GM23248 (cell line): ENCODE results near the gene TRAF3IP1. TPM values are rescaled to one million over a fixed set of nuclear protein-coding genes. Genes with fewer than 3 reads are reported as not detected.
"Not testable (repeated sequence)": the region's sequence is repeated elsewhere in the genome, so short reads cannot be mapped to it uniquely, and the experiment has no call there.

ENCODE experiments used
- DNase-seq: peaks from one replicate; pipeline ENCODE4 v3.0.0-alpha.2; 2015
- H2AFZ ChIP-seq: fragments of 200-600 bp; sonication (generic); 2 replicates; pipeline ENCODE4 v1.6.1; 2016; ENCODE audit warnings: antibody characterized with exemption
- H3F3A ChIP-seq: fragments of 200-600 bp; sonication (generic); 2 replicates; pipeline ENCODE4 v1.6.1; 2016; ENCODE audit warnings: mild to moderate bottlenecking, antibody characterized with exemption, mixed run types; ENCODE audit not compliant: insufficient read depth
- H3K27ac ChIP-seq: fragments of 200-600 bp; sonication (generic); 2 replicates; pipeline ENCODE4 v1.5.1; 2016; ENCODE audit warnings: mild to moderate bottlenecking
- H3K27me3 ChIP-seq: fragments of 200-600 bp; sonication (generic); replicated peaks from 2 replicates; pipeline ENCODE4 v1.6.1; 2016; ENCODE audit warnings: mild to moderate bottlenecking; ENCODE audit not compliant: insufficient read depth
- H3K36me3 ChIP-seq: fragments of 200-600 bp; sonication (generic); 2 replicates; pipeline ENCODE4 v1.6.1; 2016; ENCODE audit warnings: low read depth, mild to moderate bottlenecking
- H3K4me1 ChIP-seq: fragments of 200-600 bp; sonication (generic); 2 replicates; pipeline ENCODE4 v1.6.1; 2016; ENCODE audit warnings: mild to moderate bottlenecking; ENCODE audit not compliant: insufficient read depth
- H3K4me2 ChIP-seq: fragments of 200-600 bp; sonication (generic); one replicate; pipeline ENCODE4 v1.6.1; 2016; ENCODE audit warnings: mild to moderate bottlenecking; ENCODE audit not compliant: unreplicated experiment
- H3K4me3 ChIP-seq: fragments of 200-600 bp; sonication (generic); 2 replicates; pipeline ENCODE4 v1.5.1; 2016; ENCODE audit warnings: mild to moderate bottlenecking
- H3K79me2 ChIP-seq: fragments of 200-600 bp; sonication (generic); 2 replicates; pipeline ENCODE4 v1.6.1; 2016; ENCODE audit warnings: mild to moderate bottlenecking; ENCODE audit not compliant: insufficient read depth
- H3K9ac ChIP-seq: fragments of 200-600 bp; sonication (generic); 2 replicates; pipeline ENCODE4 v1.6.1; 2016; ENCODE audit warnings: mild to moderate bottlenecking
- H3K9me2 ChIP-seq: fragments of 200-600 bp; sonication (generic); 2 replicates; pipeline ENCODE4 v1.6.1; 2016; ENCODE audit warnings: mixed run types, mild to moderate bottlenecking, moderate library complexity; ENCODE audit not compliant: insufficient read depth
- H3K9me3 ChIP-seq: fragments of 200-600 bp; sonication (generic); one replicate; pipeline ENCODE4 v1.6.1; 2017; ENCODE audit warnings: low read depth
- H4K20me1 ChIP-seq: fragments of 200-600 bp; sonication (generic); 2 replicates; pipeline ENCODE4 v1.6.0; 2016; ENCODE audit not compliant: insufficient read depth
- EZH2 ChIP-seq: fragments of 200-600 bp; sonication (generic); IDR thresholded peaks from 2 replicates; pipeline ENCODE4 v1.6.1; 2018; ENCODE audit warnings: antibody characterized with exemption, mild to moderate bottlenecking; ENCODE audit not compliant: insufficient read depth, poor library complexity, severe bottlenecking
- EZH2phosphoT487 ChIP-seq: fragments of 200-600 bp; sonication (generic); IDR thresholded peaks from 2 replicates; pipeline ENCODE4 v1.6.1; 2018; ENCODE audit warnings: antibody characterized with exemption, moderate library complexity, mild to moderate bottlenecking, low read depth; ENCODE audit not compliant: insufficient read depth
- WGBS, 2 experiments: methylation state at CpG; one replicate each; pipeline ENCODE4 v1.1.6; 2015 to 2017; ENCODE audit warnings: low lambda C conversion rate in 2 of 2, low coverage in 1 of 2; ENCODE audit errors: missing lambda C conversion rate in 2 of 2; 5-methylcytosine and 5-hydroxymethylcytosine counted together
- in situ Hi-C: fragments of 300-500 bp; cut with MboI; formaldehyde crosslinking; loops from 2 replicates; pipeline ENCODE4 v1.15.0; 2020
- polyA plus RNA-seq: library from polyadenylated mRNA; unstranded; fragments of >200 nt; fragmentation: Nextera tagmentation; extraction: Ambion mirVana; gene quantifications from 2 replicates; pipeline ENCODE4 v1.2.1, GENCODE V29; 2016
- total RNA-seq: library from RNA; depleted of rRNA; stranded (reverse); fragments of >200 nt; shearing (Covaris generic); gene quantifications from 2 replicates; pipeline ENCODE4 v1.2.3, GENCODE V29; 2014

TRAF3IP1 gene
- total and polyA plus RNA-seq, 2 experiments from 2014 or later, result 9.5 to 10.6 TPM

- Histone ChIP-seq H3F3A (peaks cover 5% of the 10 kb centered on the region; the same call in 1 of the 2 replicates), H3K27ac (no peak overlapping the region), H4K20me1 (no peaks in the 10 kb centered on the region), H3K9ac (no peak overlapping the region), H3K9me2 (no peaks in the 10 kb centered on the region), H2AFZ (no peak overlapping the region), H3K27me3 (no peaks in the 10 kb centered on the region), H3K36me3 (0 out of 2 replicates have a peak, but pooled peaks cover 3% of the 10 kb centered on the region), H3K4me2 (no peak overlapping the region), H3K4me3 (no peak overlapping the region), H3K9me3 (no peaks in the 10 kb centered on the region), H3K4me1 (no peaks in the 10 kb centered on the region), H3K79me2 (no peaks in the 10 kb centered on the region)
- WGBS, 2 experiments, result 89 to 90% methylated on average over 21 of the region's 21 CpGs
- in situ Hi-C loops, result no loop called here
- no peak for DNase-seq
- TF ChIP-seq EZH2, result no peak
- TF ChIP-seq EZH2phosphoT487, result no peak
Observed at GRCh38 chr2:238403632-238404405, 83.5 kb downstream of the TRAF3IP1 start.

GRCh38 chr2:238404406-238405216 lies 84.3 kb downstream of the TRAF3IP1 start:
- H3K36me3 ChIP-seq, result no peaks in the 10 kb centered on the region
- TF ChIP-seq EZH2 (no peak), EZH2phosphoT487 (no peak)
- H3K4me2 ChIP-seq, result no peak overlapping the region
- H3K9ac ChIP-seq, result no peak overlapping the region
- H3K9me3 ChIP-seq, result no peaks in the 10 kb centered on the region
- no peak overlapping the region for H2AFZ ChIP-seq
- H3F3A ChIP-seq, result peaks cover 5% of the 10 kb centered on the region; the same call in 1 of the 2 replicates
- no peaks in the 10 kb centered on the region for H4K20me1 ChIP-seq
- no peak overlapping the region for H3K27ac ChIP-seq
- H3K27me3 ChIP-seq, result no peaks in the 10 kb centered on the region
- in situ Hi-C loops, result no loop called here
- DNase-seq, result no peak
- no peaks in the 10 kb centered on the region for H3K4me1 ChIP-seq
- 88% methylated on average over 19 of the region's 19 CpGs for WGBS, 2 experiments
- no peaks in the 10 kb centered on the region for H3K9me2 ChIP-seq
- H3K79me2 ChIP-seq, result no peaks in the 10 kb centered on the region
- H3K4me3 ChIP-seq, result no peak overlapping the region

GRCh38 chr2:238405217-238405555 lies 84.9 kb downstream of the TRAF3IP1 start:
- in situ Hi-C loops, DNase-seq, H3K79me2 ChIP-seq, H3K27me3 ChIP-seq, H3F3A ChIP-seq, H3K4me1 ChIP-seq, H3K36me3 ChIP-seq, H3K4me3 ChIP-seq, H3K9ac ChIP-seq, H3K4me2 ChIP-seq, H3K9me3 ChIP-seq, H3K27ac ChIP-seq, H4K20me1 ChIP-seq, H3K9me2 ChIP-seq, H2AFZ ChIP-seq: not testable (repeated sequence)
- 76 to 95% methylated on average over 3 to 4 of the region's 4 CpGs for WGBS, 2 experiments

GRCh38 chr2:238406221-238406997 lies 86.1 kb downstream of the TRAF3IP1 start:
- no peak for DNase-seq

More at GRCh38 chr2:238406221-238406997, 86.1 kb downstream of the TRAF3IP1 start:
- Histone ChIP-seq H3K4me2 (no peak overlapping the region), H3K9ac (no peak overlapping the region), H2AFZ (no peak overlapping the region), H3K79me2 (no peaks in the 10 kb centered on the region), H3K27ac (no peak overlapping the region), H3K27me3 (no peaks in the 10 kb centered on the region), H3K9me2 (no peaks in the 10 kb centered on the region), H3K36me3 (no peaks in the 10 kb centered on the region), H3K4me3 (no peak overlapping the region), H3K4me1 (no peaks in the 10 kb centered on the region), H3K9me3 (no peaks in the 10 kb centered on the region), H3F3A (no peaks in the 10 kb centered on the region), H4K20me1 (no peaks in the 10 kb centered on the region)
- TF ChIP-seq EZH2phosphoT487 (no peak), EZH2 (no peak)
- in situ Hi-C loops, result no loop called here
- 85 to 91% methylated on average over 17 to 20 of the region's 20 CpGs for WGBS, 2 experiments
